Ovary (tissue), 9 donors: ENCODE results near the gene ODAD2. TPM values are rescaled to one million over a fixed set of nuclear protein-coding genes. Genes with fewer than 3 reads are reported as not detected.
A peak's percentile ranks its signal among the peaks of the same experiment; 100 is the strongest.
"Not testable (repeated sequence)": the region's sequence is repeated elsewhere in the genome, so short reads cannot be mapped to it uniquely, and the experiment has no call there.

Source experiments
- DNase-seq, 5 donors: peaks; one replicate each; pipeline ENCODE4 v3.0.0-alpha.2; 2019 to 2020
- H3K27ac ChIP-seq, 2 donors: fragments of 200-600 bp; one replicate each; pipeline versions ENCODE4 v1.5.1 to v1.8.0; 2019 to 2022
- H3K27me3 ChIP-seq: fragments of 200-600 bp; one replicate; pipeline ENCODE4 v1.8.0; 2022
- H3K36me3 ChIP-seq: fragments of 200-600 bp; sonication (generic); one replicate; pipeline ENCODE4 v1.5.1; 2019
- H3K4me1 ChIP-seq: one replicate; pipeline ENCODE4 v1.8.1; 2013; ENCODE audit warnings: mild to moderate bottlenecking, moderate library complexity; ENCODE audit not compliant: insufficient read depth
- H3K4me3 ChIP-seq: fragments of 200-600 bp; sonication (generic); one replicate; pipeline ENCODE4 v1.5.1; 2017
- H3K9me3 ChIP-seq, 2 donors: fragments of 200-600 bp in 1 of 2; sonication (generic) in 1 of 2; one replicate each; pipeline versions ENCODE4 v1.5.1 to v1.8.1; 2013 to 2019; ENCODE audit warnings: mild to moderate bottlenecking in 1 of 2, moderate library complexity in 1 of 2
- EP300 ChIP-seq: sonication (generic); formaldehyde crosslinking; IDR thresholded peaks from one replicate; pipeline ENCODE4 v1.6.1; 2017; ENCODE audit warnings: antibody characterized with exemption
- POLR2A ChIP-seq: fragments of 450-650 bp; IDR thresholded peaks from one replicate; pipeline ENCODE4 v1.6.1; 2017; ENCODE audit warnings: antibody characterized with exemption, mild to moderate bottlenecking, moderate library complexity
- WGBS, 3 donors: extraction: QIAGEN DNeasy Blood & Tissue Kit in 1 of 3; methylation state at CpG; one replicate each; pipeline versions ENCODE4 v1.1.5 to v1.1.7; 2013 to 2017; 5-methylcytosine and 5-hydroxymethylcytosine counted together
- intact Hi-C, 4 donors: fragments of 100-400 bp; cut with DNase I; formaldehyde crosslinking; loops; one replicate each; pipeline versions ENCODE4 v1.11.0 to v1.15.1; 2022 to 2023
- polyA plus RNA-seq, 2 donors: library from polyadenylated mRNA; stranded (reverse); fragments of 200-250 nt in 1 of 2; fragments of 350-450 nt in 1 of 2; fragmentation: Illumina TruSeq in 1 of 2; extraction: RNeasy Lipid Tissue Mini Kit (QIAGEN cat#74804) in 1 of 2; gene quantifications; one replicate each; pipeline ENCODE4 v1.2.3, GENCODE V29; 2013 to 2014
- total RNA-seq, 7 donors: library from RNA; depleted of rRNA in 2 of 7; stranded (reverse); fragments of >200 nt in 2 of 7; fragmentation: NEBNext Ultra II Directional in 3 of 7; extraction: Animal tissue kit (Norgen Biotek cat#: 25700) in 3 of 7; gene quantifications; one replicate each; pipeline versions ENCODE4 v1.1.0 to v1.2.4, GENCODE V29; 2016 to 2023
- TF ChIP-seq, protein P1 (sequence below), 3 donors: fragments of 450-650 bp in 2 of 3; fragments of 200-600 bp in 1 of 3; IDR thresholded peaks; one replicate each; pipeline versions ENCODE4 v1.5.1 to v1.8.0; 2016 to 2022; ENCODE audit warnings: antibody characterized with exemption in 3 of 3, mild to moderate bottlenecking in 1 of 3
- donor health status: DM: no; HTN: no; CAD: no; lungs with moderate emphysema.
- donor health status: DM: no; HTN: no; CAD: no.
- donor health status: Bipolar disorder and iron deficiency.
- donor health status: DM: yes; HTN: yes; CAD: no.
- donor health status: DM: no; HTN: no; CAD: no.
- donor health status: DM: yes; HTN: yes; CAD: no.

Gene ODAD2
- total and polyA plus RNA-seq, 9 donors, result 0.83 to 11.0 (median 2.5) TPM

DNA sequence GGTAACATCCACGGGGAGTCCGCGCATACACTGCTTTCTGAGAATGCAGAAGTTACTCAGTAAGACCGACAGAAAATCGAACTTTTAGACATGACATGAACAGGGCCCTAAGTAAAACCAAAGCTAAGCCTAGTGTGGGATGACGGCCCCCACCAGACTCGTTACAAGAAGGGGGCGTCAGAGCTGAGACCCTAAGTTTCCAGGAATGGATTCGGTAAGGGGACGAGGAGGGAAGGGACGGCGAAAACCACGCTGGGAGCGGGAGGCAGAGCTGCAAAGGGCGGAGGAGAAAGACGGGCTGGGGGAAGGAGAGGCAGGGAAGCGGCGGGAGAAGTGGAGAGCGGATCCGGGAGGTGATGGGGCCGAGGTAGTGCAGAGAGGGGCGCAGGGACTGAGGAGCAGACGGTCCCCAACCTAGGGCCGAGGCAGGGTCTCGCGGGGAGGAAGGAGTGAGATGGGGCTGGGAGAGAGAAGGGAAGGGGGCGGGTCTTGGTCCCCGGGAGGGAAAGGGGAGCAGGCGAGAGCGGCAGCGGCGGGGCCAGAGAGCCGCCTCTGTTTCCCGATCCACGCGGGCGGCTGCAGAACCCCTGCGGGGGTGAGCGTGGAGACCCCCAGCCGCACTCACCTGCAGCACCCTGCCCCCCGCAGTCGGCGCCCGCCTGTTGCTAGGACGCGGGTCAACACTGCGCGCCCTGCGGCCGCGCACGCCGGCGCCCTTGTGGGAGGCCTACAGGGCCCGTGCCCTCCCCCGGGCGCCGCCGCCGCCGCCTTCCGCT, 513 bp downstream of the ODAD2 start:
- Histone ChIP-seq H3K27me3 (no peaks in the 10 kb centered on the region), H3K4me3 (peak overlapping the region; percentile 50), H3K27ac (peak overlapping the region; percentile 51 to 71), H3K36me3 (no peaks in the 10 kb centered on the region), H3K4me1 (no peaks in the 10 kb centered on the region), H3K9me3 (no peaks in the 10 kb centered on the region)
- TF ChIP-seq EP300 (no peak), POLR2A (no peak)
- TF ChIP-seq, protein P1, sequence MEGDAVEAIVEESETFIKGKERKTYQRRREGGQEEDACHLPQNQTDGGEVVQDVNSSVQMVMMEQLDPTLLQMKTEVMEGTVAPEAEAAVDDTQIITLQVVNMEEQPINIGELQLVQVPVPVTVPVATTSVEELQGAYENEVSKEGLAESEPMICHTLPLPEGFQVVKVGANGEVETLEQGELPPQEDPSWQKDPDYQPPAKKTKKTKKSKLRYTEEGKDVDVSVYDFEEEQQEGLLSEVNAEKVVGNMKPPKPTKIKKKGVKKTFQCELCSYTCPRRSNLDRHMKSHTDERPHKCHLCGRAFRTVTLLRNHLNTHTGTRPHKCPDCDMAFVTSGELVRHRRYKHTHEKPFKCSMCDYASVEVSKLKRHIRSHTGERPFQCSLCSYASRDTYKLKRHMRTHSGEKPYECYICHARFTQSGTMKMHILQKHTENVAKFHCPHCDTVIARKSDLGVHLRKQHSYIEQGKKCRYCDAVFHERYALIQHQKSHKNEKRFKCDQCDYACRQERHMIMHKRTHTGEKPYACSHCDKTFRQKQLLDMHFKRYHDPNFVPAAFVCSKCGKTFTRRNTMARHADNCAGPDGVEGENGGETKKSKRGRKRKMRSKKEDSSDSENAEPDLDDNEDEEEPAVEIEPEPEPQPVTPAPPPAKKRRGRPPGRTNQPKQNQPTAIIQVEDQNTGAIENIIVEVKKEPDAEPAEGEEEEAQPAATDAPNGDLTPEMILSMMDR (IDR thresholded peaks at IDR 0.05), result no peak
- DNase-seq, result peak; percentile 40 to 68 (median 59)
- WGBS, 3 donors, result 0 to 1% (median 1%) methylated on average over 53 to 61 of the region's 62 CpGs
- intact Hi-C loops, result no loop called here

DNA sequence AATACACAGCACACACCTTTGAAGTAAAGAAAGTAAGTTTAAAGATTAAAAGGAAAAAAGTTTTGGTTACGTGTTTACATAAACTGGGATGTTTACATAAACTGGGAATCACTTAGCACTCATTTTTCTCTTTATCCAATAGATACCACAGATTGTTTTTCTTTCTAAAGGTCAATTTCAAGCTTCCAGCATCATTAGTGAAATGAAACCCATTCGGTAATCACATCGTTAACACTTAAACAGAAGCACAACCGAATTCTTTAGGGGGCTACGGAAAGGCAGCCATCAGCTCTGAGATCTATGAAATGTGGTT, 1.1 kb downstream of the ODAD2 start:
- Histone ChIP-seq H3K4me3 (peak overlapping the region; percentile 50), H3K9me3 (no peaks in the 10 kb centered on the region), H3K4me1 (no peaks in the 10 kb centered on the region), H3K36me3 (no peaks in the 10 kb centered on the region), H3K27me3 (no peaks in the 10 kb centered on the region), H3K27ac (peak overlapping the region; percentile 51 to 71)
- TF ChIP-seq EP300 (no peak), POLR2A (no peak)
- TF ChIP-seq, protein P1 (IDR thresholded peaks at IDR 0.05), result no peak
- intact Hi-C loops, result no loop called here
- no peak for DNase-seq
- 2 to 5% (median 5%) methylated on average over 5 of the region's 5 CpGs for WGBS, 3 donors

- Histone ChIP-seq H3K27me3 (no peaks in the 10 kb centered on the region), H3K4me1 (no peaks in the 10 kb centered on the region), H3K36me3 (no peaks in the 10 kb centered on the region), H3K9me3 (no peaks in the 10 kb centered on the region), H3K27ac (no peak overlapping the region), H3K4me3 (no peak overlapping the region)
- DNase-seq, result no peak
- 57 to 76% (median 67%) methylated on average over 2 of the region's 2 CpGs for WGBS, 3 donors
- intact Hi-C loops, result no loop called here
- TF ChIP-seq EP300 (no peak), POLR2A (no peak)
- TF ChIP-seq, protein P1 (IDR thresholded peaks at IDR 0.05), result no peak
Measured at GRCh38 chr10:27995311-27995710, 3.6 kb downstream of the ODAD2 start.

DNA sequence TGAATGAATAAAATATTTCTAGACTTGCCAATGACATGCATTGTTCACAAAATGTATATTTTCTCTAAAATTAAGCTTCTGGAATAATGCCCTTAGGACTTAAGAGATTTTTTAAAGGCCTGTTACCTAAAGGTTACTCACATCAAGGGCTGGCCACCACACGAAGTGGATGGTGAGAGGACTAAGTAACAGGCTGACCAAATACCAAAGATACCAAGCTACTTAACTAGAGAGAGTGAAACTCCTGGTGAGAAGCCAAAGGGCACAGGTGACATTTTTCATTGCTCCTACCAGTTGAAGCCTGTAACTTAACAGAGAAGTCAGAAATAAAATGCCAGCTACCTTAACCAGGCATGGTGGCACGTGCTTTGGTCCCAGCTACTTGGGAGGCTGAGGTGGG, 9.5 kb downstream of the ODAD2 start:
- H3K9me3 ChIP-seq, H3K4me1 ChIP-seq, H3K4me3 ChIP-seq, H3K27me3 ChIP-seq, H3K27ac ChIP-seq, H3K36me3 ChIP-seq, intact Hi-C loops, DNase-seq: not testable (repeated sequence)
- 84 to 92% (median 88%) methylated on average over 2 of the region's 2 CpGs for WGBS, 3 donors

DNA sequence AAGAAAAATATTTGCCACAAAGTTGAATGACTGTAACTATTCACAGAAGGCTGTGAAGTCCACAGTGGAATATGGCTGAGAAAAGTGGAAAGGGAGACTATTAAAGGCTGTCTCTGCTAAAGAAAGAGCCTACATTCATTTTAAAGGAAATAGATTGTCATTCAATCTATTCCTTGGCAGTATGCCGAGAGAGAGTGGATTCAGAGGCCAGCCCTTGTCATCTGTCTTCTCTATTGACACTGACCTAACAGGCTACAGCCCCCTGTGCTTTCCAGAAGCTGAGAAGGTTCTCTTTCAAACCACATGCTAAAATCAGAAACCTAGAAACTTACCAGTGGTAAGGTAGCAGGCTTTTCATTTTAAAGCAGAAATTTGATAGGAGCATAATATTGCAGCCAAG, 12.1 kb downstream of the ODAD2 start:
- no peaks in the 10 kb centered on the region for H3K9me3 ChIP-seq
- no peaks in the 10 kb centered on the region for H3K27me3 ChIP-seq
- intact Hi-C loops, result no loop called here
- 17 to 46% (median 31%) methylated on average over 1 of the region's 1 CpG for WGBS, 3 donors
- DNase-seq, result no peak
- H3K27ac ChIP-seq, result no peak overlapping the region
- TF ChIP-seq EP300 (no peak), POLR2A (no peak)
- TF ChIP-seq, protein P1 (IDR thresholded peaks at IDR 0.05), result no peak
- no peaks in the 10 kb centered on the region for H3K36me3 ChIP-seq
- H3K4me1 ChIP-seq, result no peaks in the 10 kb centered on the region
- no peak overlapping the region for H3K4me3 ChIP-seq
